Fibroblast of mammary gland (primary cell): ENCODE results near the gene KRT4.
"Not testable (repeated sequence)": the region's sequence is repeated elsewhere in the genome, so short reads cannot be mapped to it uniquely, and the experiment has no call there.

Experiments used
- DNase-seq: peaks from one replicate; pipeline ENCODE4 v3.0.0-alpha.2; 2010; ENCODE audit warnings: low read depth
- H3K4me3 ChIP-seq: 2 replicates; pipeline ENCODE4 v1.5.1; 2011; ENCODE audit warnings: low read depth, mild to moderate bottlenecking, low read length, moderate library complexity; ENCODE audit not compliant: control insufficient read depth
- CTCF ChIP-seq: conservative IDR thresholded peaks from 2 replicates; pipeline ENCODE4 v1.5.1; 2011; ENCODE audit warnings: low read depth, low read length, inconsistent platforms; ENCODE audit not compliant: control insufficient read depth, insufficient read depth

KRT4 gene

GRCh38 chr12:52761802-52762201, 52.1 kb downstream of the KRT4 start:
- H3K4me3 ChIP-seq, result no peak overlapping the region
- TF ChIP-seq CTCF, result no peak
- no peak for DNase-seq

GRCh38 chr12:52761218-52761617, 52.7 kb downstream of the KRT4 start:
- not testable (repeated sequence) for DNase-seq, H3K4me3 ChIP-seq

GRCh38 chr12:52760623-52761022, 53.3 kb downstream of the KRT4 start:
- DNase-seq, result no peak
- no peak overlapping the region for H3K4me3 ChIP-seq
- no peak for TF ChIP-seq CTCF

DNA sequence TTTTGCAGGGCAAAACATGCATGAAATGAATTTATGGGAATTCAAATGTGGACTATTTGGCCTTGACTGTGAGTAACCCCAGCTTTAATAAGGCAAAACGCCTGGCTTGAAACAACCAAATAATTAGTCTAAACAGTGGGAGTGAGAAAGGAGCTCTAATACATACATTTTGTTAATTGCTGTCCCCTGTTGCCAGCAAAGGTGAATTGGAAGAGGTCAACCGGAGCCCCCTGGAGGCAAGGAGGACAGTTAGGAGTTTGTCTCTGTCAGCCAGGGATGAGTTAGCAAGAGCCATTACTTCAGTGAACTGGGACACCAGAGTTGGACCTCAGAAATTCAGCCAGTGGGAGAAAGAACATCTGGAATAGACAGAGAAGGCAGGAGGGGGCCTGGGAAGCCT, 54.2 kb downstream of the KRT4 start:
- no peak overlapping the region for H3K4me3 ChIP-seq
- DNase-seq, result no peak
- no peak for TF ChIP-seq CTCF

- no peak overlapping the region for H3K4me3 ChIP-seq
- TF ChIP-seq CTCF, result no peak
- no peak for DNase-seq
Observed at GRCh38 chr12:52759218-52759617, 54.7 kb downstream of the KRT4 start.

- no peak for DNase-seq
- H3K4me3 ChIP-seq, result no peak overlapping the region
- TF ChIP-seq CTCF, result no peak
Observed at GRCh38 chr12:52757449-52758176, 56.3 kb downstream of the KRT4 start.
